GM12865 (cell line): ENCODE results near the gene VSTM2L.

Experiments
- DNase-seq: peaks from one replicate; pipeline ENCODE4 v3.0.0; 2010; ENCODE audit warnings: low read depth
- H3K4me3 ChIP-seq: 2 replicates; pipeline ENCODE4 v1.5.1; 2011; ENCODE audit warnings: mild to moderate bottlenecking, low read depth, low read length, control low read depth
- TF ChIP-seq, protein P1 (sequence below): IDR thresholded peaks from 2 replicates; pipeline ENCODE4 v1.5.1; 2011; ENCODE audit warnings: low read length, control low read depth, low read depth, inconsistent platforms; ENCODE audit not compliant: insufficient read depth; ENCODE audit errors: missing control alignments

Gene VSTM2L

DNA sequence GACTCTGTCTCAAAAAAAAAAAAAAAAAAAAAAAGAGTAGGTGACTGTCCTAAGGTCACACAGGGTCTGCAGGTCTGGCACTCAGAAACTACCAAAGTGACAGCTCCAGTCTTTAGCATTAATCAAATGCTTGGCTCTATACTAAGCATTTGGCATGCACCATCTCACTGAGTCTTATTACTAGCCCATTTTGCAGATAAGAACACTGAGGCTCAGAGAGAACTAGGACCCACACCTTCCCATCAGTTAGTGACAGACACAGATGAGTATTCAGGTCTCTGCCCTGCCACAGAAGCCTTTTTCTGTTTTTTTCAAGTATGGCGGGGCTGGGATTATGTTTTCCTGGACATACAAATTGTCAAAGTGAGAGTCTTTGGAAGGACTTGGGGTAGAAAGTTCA, 23.1 kb upstream of the VSTM2L start:
- DNase-seq: no peak
- no peak overlapping the region for H3K4me3 ChIP-seq
- TF ChIP-seq, protein P1, sequence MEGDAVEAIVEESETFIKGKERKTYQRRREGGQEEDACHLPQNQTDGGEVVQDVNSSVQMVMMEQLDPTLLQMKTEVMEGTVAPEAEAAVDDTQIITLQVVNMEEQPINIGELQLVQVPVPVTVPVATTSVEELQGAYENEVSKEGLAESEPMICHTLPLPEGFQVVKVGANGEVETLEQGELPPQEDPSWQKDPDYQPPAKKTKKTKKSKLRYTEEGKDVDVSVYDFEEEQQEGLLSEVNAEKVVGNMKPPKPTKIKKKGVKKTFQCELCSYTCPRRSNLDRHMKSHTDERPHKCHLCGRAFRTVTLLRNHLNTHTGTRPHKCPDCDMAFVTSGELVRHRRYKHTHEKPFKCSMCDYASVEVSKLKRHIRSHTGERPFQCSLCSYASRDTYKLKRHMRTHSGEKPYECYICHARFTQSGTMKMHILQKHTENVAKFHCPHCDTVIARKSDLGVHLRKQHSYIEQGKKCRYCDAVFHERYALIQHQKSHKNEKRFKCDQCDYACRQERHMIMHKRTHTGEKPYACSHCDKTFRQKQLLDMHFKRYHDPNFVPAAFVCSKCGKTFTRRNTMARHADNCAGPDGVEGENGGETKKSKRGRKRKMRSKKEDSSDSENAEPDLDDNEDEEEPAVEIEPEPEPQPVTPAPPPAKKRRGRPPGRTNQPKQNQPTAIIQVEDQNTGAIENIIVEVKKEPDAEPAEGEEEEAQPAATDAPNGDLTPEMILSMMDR: no peak

DNA sequence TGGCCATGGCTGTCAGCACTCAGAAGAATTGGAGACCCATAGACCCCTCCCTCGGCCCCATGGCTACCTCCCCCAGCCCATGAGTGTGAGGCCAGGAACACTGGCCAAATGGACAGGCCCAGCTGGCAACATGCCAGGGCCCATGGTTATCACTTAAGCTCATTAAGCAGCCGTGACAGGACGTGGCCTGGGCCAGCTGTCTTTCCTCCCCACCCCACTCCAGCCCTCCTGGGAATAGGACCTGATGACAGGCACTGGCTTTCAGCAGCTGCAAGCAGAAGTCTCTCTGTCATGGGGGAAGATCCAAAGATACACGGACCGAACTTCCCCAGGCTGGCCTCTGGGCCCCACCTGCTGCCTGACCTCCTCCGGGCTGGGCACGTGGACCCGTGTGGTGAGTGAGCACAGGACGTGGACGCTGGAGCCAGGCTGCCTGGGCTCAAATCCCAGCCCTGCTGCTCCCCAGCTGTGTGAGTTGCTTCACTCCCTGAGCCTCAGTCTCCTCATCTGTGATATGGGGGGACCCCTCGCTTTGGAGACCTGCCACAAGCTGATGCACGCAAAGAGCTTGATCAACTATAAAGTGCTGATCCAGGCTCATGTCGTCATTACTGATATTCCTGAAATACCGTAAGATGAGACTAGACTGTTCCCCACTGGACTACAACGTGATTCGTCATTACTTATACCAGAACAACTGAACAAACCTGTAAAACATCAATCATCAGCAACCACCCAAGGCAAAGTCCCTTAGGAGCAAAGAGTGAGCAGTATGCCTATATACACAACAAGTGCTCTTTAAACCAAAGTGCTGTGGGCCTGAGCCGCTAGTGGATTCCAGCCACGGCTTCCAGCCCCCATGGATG, 22.0 kb upstream of the VSTM2L start:
- no peak overlapping the region for H3K4me3 ChIP-seq
- TF ChIP-seq, protein P1: no peak
- DNase-seq: no peak

DNA sequence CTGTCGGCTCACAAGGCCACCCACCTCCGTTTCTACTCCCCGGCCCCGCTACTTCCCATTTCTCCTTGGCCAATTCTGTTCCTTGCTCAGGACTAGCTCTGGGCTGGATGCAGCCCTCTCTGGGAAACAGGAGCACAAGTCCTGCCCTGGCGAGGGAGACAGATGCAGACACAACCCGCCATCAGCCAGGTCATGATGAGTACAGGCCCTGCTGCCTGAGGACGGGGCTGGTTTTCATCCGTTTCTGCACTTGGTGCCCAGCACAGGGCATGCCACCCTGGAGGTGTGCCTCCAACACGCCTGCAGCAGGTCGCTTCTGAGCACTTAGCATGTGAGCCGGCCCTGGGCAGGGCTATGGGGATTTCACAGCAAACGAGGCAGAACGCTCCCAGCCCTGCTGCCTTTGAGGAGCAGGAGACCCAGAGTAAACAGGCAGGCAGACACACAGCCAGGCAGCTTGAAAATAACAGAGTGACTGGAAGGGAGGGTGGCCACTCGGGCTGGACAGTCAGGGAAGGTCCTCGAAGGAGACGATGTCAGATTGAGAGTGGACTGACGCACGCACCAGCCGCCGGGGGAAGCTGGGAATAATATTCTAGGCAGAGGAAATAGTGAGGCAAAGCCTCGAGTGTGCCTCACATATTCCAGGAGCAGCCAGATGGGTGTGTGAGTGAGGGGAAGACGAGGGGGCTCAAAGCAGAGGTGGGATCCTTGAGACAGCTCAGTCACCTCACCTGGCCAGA, 21.2 kb upstream of the VSTM2L start:
- H3K4me3 ChIP-seq: no peak overlapping the region
- TF ChIP-seq, protein P1: no peak
- no peak for DNase-seq

DNA sequence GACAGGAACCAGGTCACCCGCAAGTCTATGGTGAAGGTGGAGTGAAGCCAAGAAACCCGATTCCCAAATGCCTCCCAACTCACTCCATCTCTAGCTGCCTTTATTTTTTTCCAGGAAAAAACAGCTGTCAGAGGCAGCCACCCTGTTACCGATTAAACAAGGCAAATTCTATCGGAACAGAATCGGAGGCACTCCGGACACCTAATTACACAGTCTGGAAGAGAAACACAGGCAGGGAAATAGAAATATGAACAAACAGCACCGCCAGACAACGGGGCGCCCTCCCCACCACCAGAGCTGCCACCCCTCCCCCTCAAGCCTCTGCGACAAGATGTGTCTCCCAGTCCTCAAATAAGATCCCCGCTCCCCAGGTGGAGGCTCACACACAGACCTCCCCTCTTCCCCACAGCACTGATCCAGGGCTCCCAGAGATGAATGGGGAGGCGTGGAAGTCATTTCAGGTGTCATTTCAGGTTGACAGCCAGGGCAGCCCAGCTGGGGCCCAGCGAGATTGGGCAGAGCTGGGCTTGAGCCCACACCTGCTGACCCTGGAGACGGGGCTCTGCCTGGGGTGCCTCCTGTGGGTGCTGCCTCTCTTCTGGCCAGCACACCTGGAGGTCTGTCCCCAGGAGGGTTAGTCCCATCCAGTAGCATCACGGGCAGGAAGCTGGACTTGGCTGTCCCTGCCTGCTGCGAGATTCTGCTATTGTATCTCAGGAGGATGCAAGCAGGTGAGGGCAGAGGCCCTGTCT, 19.8 kb upstream of the VSTM2L start:
- no peak overlapping the region for H3K4me3 ChIP-seq
- no peak for DNase-seq
- TF ChIP-seq, protein P1: no peak

DNA sequence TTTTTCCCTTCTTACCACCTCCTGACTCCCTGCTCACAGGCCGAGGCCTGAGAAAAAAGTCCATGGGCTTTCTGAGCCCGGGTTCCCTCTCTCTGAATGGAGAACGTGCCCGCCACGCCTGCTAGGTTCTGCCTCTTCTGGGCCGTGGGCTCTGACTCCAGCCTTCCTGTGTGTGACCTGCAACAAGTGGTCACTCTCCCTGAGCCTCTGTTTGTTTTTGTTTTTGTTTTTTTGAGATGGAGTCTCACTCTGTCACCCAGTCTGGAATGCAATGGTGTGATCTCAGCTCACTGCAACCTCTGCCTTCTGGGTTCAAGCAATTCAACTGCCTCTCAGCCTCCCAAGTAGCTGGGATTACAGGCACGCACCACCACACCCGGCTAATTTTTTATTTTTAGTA, 17.9 kb upstream of the VSTM2L start:
- TF ChIP-seq, protein P1: no peak
- DNase-seq: no peak
- H3K4me3 ChIP-seq: no peak overlapping the region

DNA sequence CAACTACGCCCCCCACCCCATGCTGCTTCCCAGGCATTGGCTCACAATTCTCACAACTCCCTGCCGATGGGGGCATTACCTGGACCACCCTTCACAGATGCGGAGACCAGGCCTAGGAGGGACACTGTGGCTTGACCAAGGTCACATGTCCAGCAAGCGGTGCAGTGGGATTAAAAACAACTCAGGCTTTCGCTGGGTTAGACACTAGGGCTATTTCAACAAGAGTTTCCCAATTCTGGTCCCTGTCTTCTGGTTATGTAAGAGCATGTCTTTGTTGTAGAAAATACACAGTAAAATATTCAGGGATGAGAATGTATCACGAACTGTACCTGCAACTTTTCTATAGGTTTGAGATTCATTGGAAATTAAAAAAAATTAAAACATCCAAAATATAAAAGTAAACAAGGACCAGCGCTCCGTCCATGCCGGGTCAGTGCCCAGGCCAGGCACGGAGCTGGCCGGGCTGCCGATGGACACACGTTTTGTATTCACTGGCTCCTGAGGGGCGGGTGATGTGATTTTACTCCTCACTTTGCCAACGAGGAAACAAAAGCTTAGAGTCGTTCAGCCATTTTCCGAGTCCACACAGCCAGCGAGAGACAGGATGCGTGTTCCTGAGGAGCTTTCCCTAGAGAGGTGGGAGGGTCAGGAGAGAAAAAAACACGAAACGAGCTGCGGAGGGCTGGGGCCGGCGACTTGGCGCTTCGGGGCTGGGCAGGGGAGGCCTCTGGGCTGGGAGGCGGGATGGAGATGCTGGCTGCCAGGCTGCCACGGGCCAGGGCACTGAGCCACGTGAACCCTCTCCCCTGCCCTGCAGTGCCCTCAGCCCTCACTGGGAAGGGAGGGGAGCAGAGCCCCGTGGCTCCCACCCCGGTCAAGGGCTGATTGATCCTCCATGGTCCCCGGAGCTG, 17.1 kb upstream of the VSTM2L start:
- DNase-seq: no peak
- no peak overlapping the region for H3K4me3 ChIP-seq
- TF ChIP-seq, protein P1: no peak
